Measurements from ENCODE around the gene SEC63.

Gene SEC63

GRCh38 chr6:107827541-107827940 is 130.5 kb downstream of the SEC63 start:
- no peaks in the 10 kb centered on the region for H3K4me1 ChIP-seq (ENCODE audit: insufficient read depth, low read length)
- no peaks in the 10 kb centered on the region for H3K9me3 ChIP-seq (ENCODE audit: insufficient read depth, low read depth, low read length)
- no peak overlapping the region for H3K27ac ChIP-seq (ENCODE audit: low read depth, low read length)
- no peak overlapping the region for H3K9ac ChIP-seq (ENCODE audit: low read depth, low read length)
- no peak overlapping the region for H3K4me3 ChIP-seq (ENCODE audit: low read length)
- no peaks in the 10 kb centered on the region for H3K36me3 ChIP-seq (ENCODE audit: insufficient read depth, low read length)
- WGBS = 87% methylated on average over 7 of the region's 7 CpGs
- no peaks in the 10 kb centered on the region for H3K27me3 ChIP-seq (ENCODE audit: insufficient read depth, low read length)

DNA sequence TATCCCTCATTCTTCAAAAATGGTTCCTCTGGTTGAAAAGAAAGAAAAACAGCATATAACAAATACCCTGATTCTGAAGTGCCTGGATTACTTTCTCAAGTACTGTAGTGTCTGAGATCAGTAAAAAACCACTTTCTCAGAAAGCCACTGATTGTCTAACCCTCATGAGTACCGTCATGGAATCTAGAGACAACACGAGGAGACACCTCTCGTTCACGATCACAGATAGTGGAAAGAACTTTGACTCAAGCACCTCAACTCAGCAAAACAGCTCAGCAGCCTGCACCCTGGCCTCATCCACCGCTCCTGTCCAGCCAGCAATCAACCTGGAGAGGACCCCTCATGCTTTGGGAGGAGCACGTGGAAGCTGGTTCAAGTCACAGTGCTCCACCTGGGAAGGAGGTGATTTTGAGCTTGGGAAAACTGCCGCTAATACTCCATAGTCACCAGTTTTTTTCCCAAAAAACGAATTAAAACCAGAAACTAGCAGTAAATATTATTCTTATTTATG is 134.9 kb downstream of the SEC63 start:
- Histone ChIP-seq H3K4me1 (ENCODE audit: insufficient read depth, low read length) (peaks cover 29% of the 10 kb centered on the region), H3K9ac (ENCODE audit: low read depth, low read length) (no peak overlapping the region), H3K36me3 (ENCODE audit: insufficient read depth, low read length) (no peaks in the 10 kb centered on the region), H3K27me3 (ENCODE audit: insufficient read depth, low read length) (no peaks in the 10 kb centered on the region), H3K27ac (ENCODE audit: low read depth, low read length) (no peak overlapping the region), H3K9me3 (ENCODE audit: insufficient read depth, low read depth, low read length) (no peaks in the 10 kb centered on the region), H3K4me3 (ENCODE audit: low read length) (no peak overlapping the region)
- 91% methylated on average over 6 of the region's 8 CpGs for WGBS

GRCh38 chr6:107822176-107823046 is 135.6 kb downstream of the SEC63 start:
- WGBS = 88% methylated on average over 9 of the region's 9 CpGs
- Histone ChIP-seq H3K27me3 (ENCODE audit: insufficient read depth, low read length) (no peaks in the 10 kb centered on the region), H3K4me1 (ENCODE audit: insufficient read depth, low read length) (peaks cover 34% of the 10 kb centered on the region), H3K4me3 (ENCODE audit: low read length) (no peak overlapping the region), H3K36me3 (ENCODE audit: insufficient read depth, low read length) (no peaks in the 10 kb centered on the region), H3K9me3 (ENCODE audit: insufficient read depth, low read depth, low read length) (no peaks in the 10 kb centered on the region), H3K27ac (ENCODE audit: low read depth, low read length) (no peak overlapping the region), H3K9ac (ENCODE audit: low read depth, low read length) (no peak overlapping the region)

GRCh38 chr6:107821591-107821990 is 136.4 kb downstream of the SEC63 start:
- Histone ChIP-seq H3K9me3 (ENCODE audit: insufficient read depth, low read depth, low read length) (no peaks in the 10 kb centered on the region), H3K27ac (ENCODE audit: low read depth, low read length) (no peak overlapping the region), H3K9ac (ENCODE audit: low read depth, low read length) (no peak overlapping the region), H3K4me1 (ENCODE audit: insufficient read depth, low read length) (peaks cover 34% of the 10 kb centered on the region), H3K36me3 (ENCODE audit: insufficient read depth, low read length) (no peaks in the 10 kb centered on the region), H3K4me3 (ENCODE audit: low read length) (no peak overlapping the region), H3K27me3 (ENCODE audit: insufficient read depth, low read length) (no peaks in the 10 kb centered on the region)
- WGBS = 84% methylated on average over 5 of the region's 5 CpGs

- Histone ChIP-seq H3K27ac (ENCODE audit: low read depth, low read length) (0 out of 2 replicates have a peak overlapping the region, but pooled peaks have one; percentile 16), H3K4me3 (ENCODE audit: low read length) (peak overlapping the region; percentile 10; the same call in 1 of the 2 replicates), H3K9ac (ENCODE audit: low read depth, low read length) (no peak overlapping the region; the same call in 1 of the 2 replicates), H3K27me3 (ENCODE audit: insufficient read depth, low read length) (no peaks in the 10 kb centered on the region), H3K4me1 (ENCODE audit: insufficient read depth, low read length) (peaks cover 34% of the 10 kb centered on the region), H3K36me3 (ENCODE audit: insufficient read depth, low read length) (no peaks in the 10 kb centered on the region), H3K9me3 (ENCODE audit: insufficient read depth, low read depth, low read length) (no peaks in the 10 kb centered on the region)
- WGBS = 16% methylated on average over 16 of the region's 17 CpGs
These were observed 137.4 kb downstream of the SEC63 start for GRCh38 chr6:107820338-107821261.

DNA sequence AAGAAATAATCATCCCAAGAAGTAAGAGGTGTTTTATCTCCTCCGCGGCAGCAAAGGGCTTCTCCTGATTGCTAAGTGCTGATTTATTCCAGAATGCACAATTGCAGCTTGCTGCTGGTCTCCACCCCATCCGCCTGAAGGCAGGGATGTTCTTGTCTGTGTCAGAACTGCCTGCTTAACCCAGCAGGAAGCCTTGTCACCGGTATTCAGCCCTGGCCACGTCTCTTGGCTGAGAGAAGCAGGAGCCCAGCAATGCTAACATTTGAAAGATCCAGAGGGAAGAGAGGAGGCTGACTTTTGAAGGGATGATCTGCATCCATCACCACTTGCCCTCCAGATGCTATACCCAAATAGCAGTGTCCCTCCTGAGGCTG is 138.1 kb downstream of the SEC63 start:
- Histone ChIP-seq H3K9me3 (ENCODE audit: insufficient read depth, low read depth, low read length) (no peaks in the 10 kb centered on the region), H3K27ac (ENCODE audit: low read depth, low read length) (no peak overlapping the region), H3K4me1 (ENCODE audit: insufficient read depth, low read length) (peaks cover 34% of the 10 kb centered on the region), H3K4me3 (ENCODE audit: low read length) (no peak overlapping the region; the same call in 1 of the 2 replicates), H3K9ac (ENCODE audit: low read depth, low read length) (no peak overlapping the region), H3K27me3 (ENCODE audit: insufficient read depth, low read length) (no peaks in the 10 kb centered on the region), H3K36me3 (ENCODE audit: insufficient read depth, low read length) (no peaks in the 10 kb centered on the region)
- WGBS = 16% methylated on average over 5 of the region's 5 CpGs

DNA sequence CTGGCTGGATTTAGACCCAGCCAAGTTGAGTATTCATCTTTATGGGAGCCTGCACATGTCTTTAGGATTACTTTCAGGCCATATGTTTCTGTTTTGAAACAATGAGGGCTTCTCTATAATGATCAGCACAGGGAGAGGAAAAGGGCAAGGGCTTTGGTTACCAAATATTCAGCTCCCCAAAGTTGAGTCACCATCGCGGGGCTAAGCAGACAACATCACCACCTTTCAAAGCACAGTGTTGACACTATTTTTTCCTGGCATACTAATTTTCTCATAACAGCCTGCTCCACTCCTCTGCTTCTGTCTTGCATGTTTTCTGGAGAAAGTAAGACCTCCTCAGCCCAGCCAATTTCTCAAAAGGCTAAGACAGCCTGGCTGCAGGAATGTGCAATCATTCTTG is 138.8 kb downstream of the SEC63 start:
- H3K9ac ChIP-seq (ENCODE audit: low read depth, low read length) = no peak overlapping the region
- peaks cover 34% of the 10 kb centered on the region for H3K4me1 ChIP-seq (ENCODE audit: insufficient read depth, low read length)
- H3K27ac ChIP-seq (ENCODE audit: low read depth, low read length) = no peak overlapping the region
- no peaks in the 10 kb centered on the region for H3K36me3 ChIP-seq (ENCODE audit: insufficient read depth, low read length)
- no peaks in the 10 kb centered on the region for H3K27me3 ChIP-seq (ENCODE audit: insufficient read depth, low read length)
- no peak overlapping the region for H3K4me3 ChIP-seq (ENCODE audit: low read length)
- 68% methylated on average over 2 of the region's 2 CpGs for WGBS
- H3K9me3 ChIP-seq (ENCODE audit: insufficient read depth, low read depth, low read length) = no peaks in the 10 kb centered on the region

DNA sequence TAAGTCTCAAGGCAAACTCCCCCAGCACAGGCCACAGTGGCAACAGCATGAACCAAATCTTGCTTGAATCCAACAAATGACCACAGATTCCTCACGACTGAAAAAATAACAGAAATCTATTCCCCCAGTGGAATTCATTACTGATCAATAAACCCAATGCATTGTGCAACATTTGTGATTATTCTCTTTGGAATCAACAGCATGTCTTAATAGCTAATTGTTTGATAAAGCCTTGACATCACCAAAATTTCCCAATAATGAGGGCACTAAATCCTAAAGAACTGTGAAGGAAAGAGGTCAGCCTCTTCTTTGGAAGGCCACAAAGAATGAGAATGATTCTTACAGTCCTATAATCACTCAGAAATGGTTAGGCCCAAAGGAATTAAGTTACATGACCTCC is 139.7 kb downstream of the SEC63 start:
- H3K9me3 ChIP-seq (ENCODE audit: insufficient read depth, low read depth, low read length) = no peaks in the 10 kb centered on the region
- H3K27ac ChIP-seq (ENCODE audit: low read depth, low read length) = no peak overlapping the region
- no peaks in the 10 kb centered on the region for H3K36me3 ChIP-seq (ENCODE audit: insufficient read depth, low read length)
- H3K4me1 ChIP-seq (ENCODE audit: insufficient read depth, low read length) = peaks cover 34% of the 10 kb centered on the region
- no peaks in the 10 kb centered on the region for H3K27me3 ChIP-seq (ENCODE audit: insufficient read depth, low read length)
- H3K9ac ChIP-seq (ENCODE audit: low read depth, low read length) = no peak overlapping the region
- 84% methylated on average over 1 of the region's 1 CpG for whole genome bisulfite sequencing
- H3K4me3 ChIP-seq (ENCODE audit: low read length) = no peak overlapping the region

DNA sequence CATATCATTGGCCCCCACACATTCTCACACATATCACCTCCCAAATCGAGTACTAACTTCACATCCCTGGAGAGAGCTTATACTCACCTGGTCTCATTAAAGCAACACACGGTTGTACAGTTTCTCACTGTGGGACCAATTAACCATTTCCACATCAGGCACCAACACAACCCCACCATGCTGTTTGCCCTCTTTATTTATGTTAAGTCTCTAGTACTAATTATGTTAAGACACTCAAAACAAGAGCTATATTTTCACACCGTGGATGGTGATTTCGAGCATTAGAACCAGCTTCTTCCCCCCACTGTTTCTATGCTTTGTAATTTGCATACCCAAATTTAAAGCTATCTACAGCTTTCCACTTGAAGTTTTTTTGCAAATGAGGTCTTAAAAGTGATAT is 140.2 kb downstream of the SEC63 start:
- Histone ChIP-seq H3K9me3 (ENCODE audit: insufficient read depth, low read depth, low read length) (no peaks in the 10 kb centered on the region), H3K4me1 (ENCODE audit: insufficient read depth, low read length) (peaks cover 34% of the 10 kb centered on the region), H3K4me3 (ENCODE audit: low read length) (no peak overlapping the region), H3K27ac (ENCODE audit: low read depth, low read length) (no peak overlapping the region), H3K36me3 (ENCODE audit: insufficient read depth, low read length) (no peaks in the 10 kb centered on the region), H3K9ac (ENCODE audit: low read depth, low read length) (no peak overlapping the region), H3K27me3 (ENCODE audit: insufficient read depth, low read length) (no peaks in the 10 kb centered on the region)
- 86% methylated on average over 4 of the region's 4 CpGs for WGBS
